Measurements from ENCODE around the gene CIP2A.

The CIP2A gene

GRCh38 chr3:108555966-108556581 is 33.2 kb downstream of the CIP2A start:
- ChIA-PET CTCF (interaction anchor here (1.4 to 7.3 kb wide), 2 partner anchors 50 to 65 kb away, joined by 4 to 239 read pairs; no protein-coding TSS in a partner anchor), POLR2A (no interaction called here)
- TF ChIP-seq CTCF (IDR thresholded peaks at IDR 0.05; ENCODE audit: insufficient read depth, low read length, missing control alignments): no peak
- DNase-seq (ENCODE audit: low read depth, low spot score): no peak
- H3K4me3 ChIP-seq (ENCODE audit: low read depth, low read length): no peak overlapping the region

- CTCF ChIA-PET: interaction anchor here (0.7 to 7.3 kb wide), 8 partner anchors 8 to 308 kb away, joined by 3 to 239 read pairs (median 6); no protein-coding TSS in a partner anchor
- DNase-seq (ENCODE audit: low read depth, low spot score): no peak
- POLR2A ChIA-PET: no interaction called here
- H3K4me3 ChIP-seq (ENCODE audit: low read depth, low read length): no peak overlapping the region
- no peak for TF ChIP-seq CTCF (IDR thresholded peaks at IDR 0.05; ENCODE audit: insufficient read depth, low read length, missing control alignments)
Observed at GRCh38 chr3:108554913-108555571, 34.2 kb downstream of the CIP2A start.

GRCh38 chr3:108554229-108554628 is 35.0 kb downstream of the CIP2A start:
- H3K4me3 ChIP-seq (ENCODE audit: low read depth, low read length): no peak overlapping the region
- DNase-seq (ENCODE audit: low read depth, low spot score): no peak
- TF ChIP-seq CTCF (IDR thresholded peaks at IDR 0.05; ENCODE audit: insufficient read depth, low read length, missing control alignments): no peak
- CTCF ChIA-PET: interaction anchor here (1.3 to 7.3 kb wide), 9 partner anchors 9 to 401 kb away, joined by 3 to 239 read pairs (median 7); no protein-coding TSS in a partner anchor
- POLR2A ChIA-PET: no interaction called here

GRCh38 chr3:108552267-108553159 is 36.7 kb downstream of the CIP2A start:
- no peak for DNase-seq (ENCODE audit: low read depth, low spot score)
- H3K4me3 ChIP-seq (ENCODE audit: low read depth, low read length): no peak overlapping the region
- ChIA-PET POLR2A (no interaction called here), CTCF (interaction anchor here (0.6 to 7.3 kb wide), 35 partner anchors 7 to 1317 kb away, joined by 3 to 239 read pairs (median 5); partner anchors contain the start of genes CIP2A and DZIP3)
- no peak for TF ChIP-seq CTCF (IDR thresholded peaks at IDR 0.05; ENCODE audit: insufficient read depth, low read length, missing control alignments)

GRCh38 chr3:108548886-108549285 is 40.4 kb downstream of the CIP2A start:
- POLR2A ChIA-PET: no interaction called here
- no peak for DNase-seq (ENCODE audit: low read depth, low spot score)
- no peak overlapping the region for H3K4me3 ChIP-seq (ENCODE audit: low read depth, low read length)
- CTCF ChIA-PET: no interaction called here
- no peak for TF ChIP-seq CTCF (IDR thresholded peaks at IDR 0.05; ENCODE audit: insufficient read depth, low read length, missing control alignments)

- DNase-seq (ENCODE audit: low read depth, low spot score): peak; percentile 7
- no peak overlapping the region for H3K4me3 ChIP-seq (ENCODE audit: low read depth, low read length)
- TF ChIP-seq CTCF (IDR thresholded peaks at IDR 0.05; ENCODE audit: insufficient read depth, low read length, missing control alignments): no peak
- ChIA-PET POLR2A (no interaction called here), CTCF (no interaction called here)
Observed at GRCh38 chr3:108548304-108548703, 40.9 kb downstream of the CIP2A start.
